Muscle of leg (tissue), 11 donors: ENCODE measurements around the gene ARHGAP6. TPM values are rescaled to one million over a fixed set of nuclear protein-coding genes. Genes with fewer than 3 reads are reported as not detected.

Source experiments
- DNase-seq: peaks from one replicate; pipeline ENCODE4 v3.0.0; 2013
- H3K27ac ChIP-seq: one replicate; pipeline ENCODE4 v1.5.1; 2013; ENCODE audit warnings: mild to moderate bottlenecking, low read length, control low read depth
- H3K27me3 ChIP-seq: one replicate; pipeline ENCODE4 v1.6.1; 2013; ENCODE audit warnings: low read length; ENCODE audit not compliant: control insufficient read depth, insufficient read depth
- H3K36me3 ChIP-seq: one replicate; pipeline ENCODE4 v1.6.1; 2013; ENCODE audit warnings: low read length; ENCODE audit not compliant: control insufficient read depth, insufficient read depth
- H3K4me1 ChIP-seq: one replicate; pipeline ENCODE4 v1.6.1; 2013; ENCODE audit warnings: low read length; ENCODE audit not compliant: control insufficient read depth, insufficient read depth
- H3K4me3 ChIP-seq: one replicate; pipeline ENCODE4 v1.5.1; 2013; ENCODE audit warnings: low read length, control low read depth
- H3K9me3 ChIP-seq: replicated peaks from 2 replicates; pipeline ENCODE4 v1.6.1; 2013; ENCODE audit warnings: low read depth, low read length; ENCODE audit not compliant: control insufficient read depth
- WGBS: methylation state at CpG from one replicate; pipeline ENCODE4 v1.1.5; 2013; ENCODE audit warnings: missing lambda C conversion rate; ENCODE audit not compliant: insufficient coverage; 5-methylcytosine and 5-hydroxymethylcytosine counted together
- polyA plus RNA-seq, 8 donors: library from polyadenylated mRNA; unstranded; fragments of 120-200 nt; gene quantifications; one replicate each; pipeline versions ENCODE4 v1.2.1 to v1.2.3, GENCODE V29; 2013; ENCODE audit warnings: inconsistent platforms in 1 of 8, low replicate concordance in 1 of 8; ENCODE audit not compliant: insufficient read length in 8 of 8, insufficient read depth in 1 of 8
- total RNA-seq: library from RNA; stranded (reverse); fragments of 120-200 nt; gene quantifications from one replicate; pipeline ENCODE4 v1.2.4, GENCODE V29; 2013

The ARHGAP6 gene
- total and polyA plus RNA-seq, 9 donors: 7.4 to 10.9 (median 9.3) TPM

DNA sequence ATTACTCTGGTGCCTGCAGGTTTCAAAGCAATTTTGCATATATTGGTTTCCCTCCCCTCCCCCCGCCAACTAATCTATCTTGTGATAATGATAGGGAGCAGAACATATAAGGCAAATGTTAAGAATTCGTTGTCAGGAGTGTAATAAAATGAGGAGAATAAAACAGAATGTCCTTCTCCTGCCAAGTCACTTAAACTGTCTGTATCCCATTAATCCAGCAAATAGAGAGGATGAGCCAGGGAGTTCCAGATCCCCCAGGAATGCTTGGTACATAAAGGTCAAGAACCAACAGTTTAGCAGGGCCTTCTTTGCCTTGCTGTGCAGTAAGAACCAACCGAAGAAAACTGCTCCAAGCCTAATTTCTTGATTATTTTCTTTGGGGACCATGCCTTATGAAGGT, 231.1 kb downstream of the ARHGAP6 start:
- Histone ChIP-seq H3K27me3 (peaks cover 9% of the 10 kb centered on the region), H3K4me3 (no peak overlapping the region), H3K9me3 (no peaks in the 10 kb centered on the region), H3K4me1 (peaks cover 7% of the 10 kb centered on the region), H3K36me3 (no peaks in the 10 kb centered on the region), H3K27ac (no peak overlapping the region)
- no peak for DNase-seq
- no CpG with 5 or more reads among the region's 3 CpGs for WGBS

- peaks cover 19% of the 10 kb centered on the region for H3K27me3 ChIP-seq
- no peak overlapping the region for H3K4me3 ChIP-seq
- DNase-seq: no peak
- H3K9me3 ChIP-seq: no peaks in the 10 kb centered on the region
- H3K36me3 ChIP-seq: no peaks in the 10 kb centered on the region
- peaks cover 6% of the 10 kb centered on the region for H3K4me1 ChIP-seq
- H3K27ac ChIP-seq: no peak overlapping the region
- no CpG with 5 or more reads among the region's 1 CpG for WGBS
These were observed 233.9 kb downstream of the ARHGAP6 start for GRCh38 chrX:11431786-11432185.

- Histone ChIP-seq H3K27me3 (peaks cover 26% of the 10 kb centered on the region), H3K4me3 (no peak overlapping the region), H3K9me3 (no peaks in the 10 kb centered on the region), H3K4me1 (peaks cover 6% of the 10 kb centered on the region), H3K27ac (no peak overlapping the region), H3K36me3 (no peaks in the 10 kb centered on the region)
- no peak for DNase-seq
These were observed 235.4 kb downstream of the ARHGAP6 start for GRCh38 chrX:11430271-11430670.

DNA sequence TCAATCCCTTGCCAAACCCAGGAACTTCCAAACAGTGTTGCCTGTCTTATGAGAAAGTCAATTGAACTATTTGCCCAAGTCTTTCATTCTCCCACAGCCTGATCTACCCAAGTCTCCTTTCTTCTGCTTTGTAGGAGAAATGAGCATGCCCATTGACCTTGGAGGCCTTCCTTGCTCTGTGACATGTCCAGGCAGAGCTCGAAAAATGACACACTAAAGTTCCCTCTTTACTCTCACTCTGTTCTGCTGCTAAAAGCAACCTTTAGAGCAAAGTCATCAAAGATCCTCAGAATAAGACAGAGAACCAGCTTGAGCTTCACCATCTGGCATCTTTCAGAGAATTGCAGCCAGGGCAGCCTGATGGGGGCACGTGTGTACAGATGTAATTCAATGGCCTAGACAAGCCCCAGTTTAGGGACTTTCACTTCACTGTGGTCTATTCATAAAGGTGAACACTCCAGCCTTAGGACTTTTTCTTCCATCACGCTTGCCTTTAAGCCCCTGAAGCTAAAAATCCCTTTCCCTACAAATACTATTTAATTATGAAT, 236.1 kb downstream of the ARHGAP6 start:
- H3K36me3 ChIP-seq: no peaks in the 10 kb centered on the region
- H3K9me3 ChIP-seq: no peaks in the 10 kb centered on the region
- no peak overlapping the region for H3K4me3 ChIP-seq
- peaks cover 24% of the 10 kb centered on the region for H3K27me3 ChIP-seq
- DNase-seq: no peak
- 71% methylated on average over 2 of the region's 3 CpGs for WGBS
- peaks cover 6% of the 10 kb centered on the region for H3K4me1 ChIP-seq
- H3K27ac ChIP-seq: no peak overlapping the region

DNA sequence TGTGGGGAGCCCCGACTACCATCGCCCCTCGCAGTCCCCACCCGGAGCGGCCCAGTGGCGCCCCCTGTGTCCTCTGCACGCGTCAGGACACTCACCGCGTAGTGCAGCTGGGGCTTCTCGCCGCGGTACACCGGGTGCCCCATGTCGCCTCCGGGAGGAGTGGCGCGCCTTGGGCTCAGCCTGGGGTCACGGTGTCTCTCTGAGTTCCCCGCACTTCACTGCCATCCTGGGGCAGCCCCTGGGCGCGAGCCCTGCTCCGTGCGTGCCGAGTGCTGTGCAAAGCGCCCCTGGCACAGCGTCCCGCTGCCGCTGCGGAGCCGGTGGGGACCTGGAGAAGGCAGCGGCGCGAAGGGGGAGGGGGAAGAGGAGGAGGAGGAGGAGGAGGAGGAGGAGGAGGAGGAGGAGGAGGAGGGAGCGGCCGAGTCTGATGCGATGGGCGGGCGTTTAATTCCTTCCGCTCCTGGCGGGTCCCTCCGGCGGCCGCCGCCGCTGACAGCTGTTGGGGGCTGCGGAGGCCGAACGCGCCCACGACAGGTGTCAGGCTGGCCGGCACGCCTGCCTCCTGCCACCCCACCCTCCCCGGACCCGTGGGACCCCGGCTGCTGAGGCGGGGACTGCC, 238.2 kb downstream of the ARHGAP6 start:
- H3K27me3 ChIP-seq: peaks cover 27% of the 10 kb centered on the region
- H3K27ac ChIP-seq: peak overlapping the region; percentile 59
- DNase-seq: peak; percentile 63
- 18% methylated on average over 37 of the region's 57 CpGs for WGBS
- no peaks in the 10 kb centered on the region for H3K9me3 ChIP-seq
- no peaks in the 10 kb centered on the region for H3K36me3 ChIP-seq
- H3K4me3 ChIP-seq: peak overlapping the region; percentile 59
- H3K4me1 ChIP-seq: peaks cover 7% of the 10 kb centered on the region

GRCh38 chrX:11426712-11427452, 238.8 kb downstream of the ARHGAP6 start:
- Histone ChIP-seq H3K36me3 (no peaks in the 10 kb centered on the region), H3K4me1 (peaks cover 7% of the 10 kb centered on the region), H3K9me3 (no peaks in the 10 kb centered on the region), H3K27me3 (peaks cover 26% of the 10 kb centered on the region), H3K27ac (peak overlapping the region; percentile 49), H3K4me3 (peak overlapping the region; percentile 59)
- 36% methylated on average over 19 of the region's 25 CpGs for WGBS
- peak; percentile 50 for DNase-seq

DNA sequence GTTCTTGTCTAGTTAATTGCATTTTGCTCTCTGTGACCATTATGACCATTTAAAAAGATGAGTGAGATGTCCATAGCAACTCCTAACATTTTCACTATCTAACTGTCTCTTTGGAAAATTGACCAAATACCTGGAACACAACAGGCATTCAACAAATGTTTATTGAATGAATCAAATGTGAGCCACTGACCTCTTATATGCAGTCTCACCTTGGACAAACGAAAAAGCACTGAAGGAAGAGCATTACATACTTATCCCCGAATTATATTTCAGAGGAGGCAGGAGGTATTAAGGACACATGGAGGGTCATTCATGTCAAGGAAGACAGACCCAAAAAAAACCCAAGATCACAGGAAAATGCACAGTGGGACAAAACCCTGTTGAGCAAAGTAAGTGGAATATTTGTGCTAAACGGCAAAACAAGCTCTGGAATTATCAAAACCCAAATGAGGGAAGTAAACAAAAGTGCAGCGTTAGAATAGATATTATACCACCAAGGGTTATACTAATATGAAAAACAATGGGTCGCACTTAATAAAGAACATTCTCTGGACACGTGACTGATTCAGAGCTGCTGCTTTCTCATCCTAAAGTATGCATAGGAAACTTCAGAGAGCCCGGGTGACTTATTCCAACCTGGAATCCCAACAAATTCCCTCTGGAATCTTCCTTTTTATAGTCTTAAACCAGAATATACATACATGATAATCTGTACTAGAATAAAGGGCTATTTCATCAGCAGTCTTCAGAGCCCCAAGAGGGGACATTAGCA, 240.6 kb downstream of the ARHGAP6 start:
- H3K36me3 ChIP-seq: no peaks in the 10 kb centered on the region
- H3K27ac ChIP-seq: no peak overlapping the region
- no peak overlapping the region for H3K4me3 ChIP-seq
- peaks cover 28% of the 10 kb centered on the region for H3K27me3 ChIP-seq
- no peak for DNase-seq
- H3K9me3 ChIP-seq: no peaks in the 10 kb centered on the region
- WGBS: no CpG with 5 or more reads among the region's 7 CpGs
- peaks cover 7% of the 10 kb centered on the region for H3K4me1 ChIP-seq

- Histone ChIP-seq H3K36me3 (no peaks in the 10 kb centered on the region), H3K9me3 (no peaks in the 10 kb centered on the region), H3K4me1 (peaks cover 7% of the 10 kb centered on the region), H3K27ac (no peak overlapping the region), H3K27me3 (peaks cover 30% of the 10 kb centered on the region), H3K4me3 (no peak overlapping the region)
- 71% methylated on average over 1 of the region's 3 CpGs for WGBS
- no peak for DNase-seq
These were observed 241.8 kb downstream of the ARHGAP6 start for GRCh38 chrX:11423949-11424348.

DNA sequence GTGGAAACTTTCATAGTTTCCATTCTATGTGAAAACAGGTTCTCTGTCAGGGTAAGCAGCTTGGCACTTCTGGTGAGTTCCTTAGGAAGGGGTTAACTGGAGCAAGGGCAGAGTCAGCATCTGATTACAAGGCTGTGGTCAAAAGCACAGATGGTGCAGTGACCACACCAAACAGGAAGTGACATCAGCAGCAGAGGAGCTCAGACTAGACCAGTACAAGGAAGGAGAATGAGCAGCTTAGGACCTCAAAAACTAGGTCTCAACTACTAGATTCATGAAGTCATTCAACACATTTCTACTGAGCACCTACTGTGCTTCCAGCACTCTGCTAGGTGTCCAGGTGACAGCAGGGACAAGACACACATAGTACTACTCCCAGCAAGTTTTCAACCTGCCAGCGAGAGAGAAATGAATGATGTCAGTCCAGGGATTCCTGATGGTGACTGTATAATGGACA, 242.3 kb downstream of the ARHGAP6 start:
- Histone ChIP-seq H3K27ac (no peak overlapping the region), H3K4me1 (peaks cover 6% of the 10 kb centered on the region), H3K36me3 (no peaks in the 10 kb centered on the region), H3K4me3 (no peak overlapping the region), H3K27me3 (peaks cover 30% of the 10 kb centered on the region), H3K9me3 (no peaks in the 10 kb centered on the region)
- DNase-seq: peak; percentile 64
- no CpG with 5 or more reads among the region's 1 CpG for WGBS

DNA sequence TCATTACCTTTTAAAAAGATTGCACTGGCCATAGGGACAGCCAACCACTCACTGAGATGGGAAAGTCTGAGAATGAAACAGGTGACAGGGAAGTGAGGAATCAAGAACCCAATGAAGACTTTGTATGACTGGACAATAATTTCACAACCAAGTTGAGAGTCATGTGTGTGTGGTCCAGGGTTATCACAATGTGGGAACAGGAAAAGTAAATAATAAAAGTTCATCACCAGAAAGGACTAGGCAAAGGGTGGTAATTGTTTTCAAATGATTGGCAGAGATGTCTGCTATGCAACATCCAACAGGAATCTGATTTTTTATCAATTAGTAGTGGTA, 243.2 kb downstream of the ARHGAP6 start:
- H3K36me3 ChIP-seq: no peaks in the 10 kb centered on the region
- H3K4me3 ChIP-seq: no peak overlapping the region
- no peaks in the 10 kb centered on the region for H3K9me3 ChIP-seq
- H3K4me1 ChIP-seq: peaks cover 2% of the 10 kb centered on the region
- H3K27ac ChIP-seq: no peak overlapping the region
- H3K27me3 ChIP-seq: peaks cover 24% of the 10 kb centered on the region
- DNase-seq: no peak
